COLO668 (cell line): ENCODE data around the gene LRRC4.
A peak's percentile ranks its signal among the peaks of the same experiment; 100 is the strongest.

Experiments
- DNase-seq: peaks from one replicate; lab custom pipeline; 2025; ENCODE audit not compliant: unreplicated experiment; lab: John Stamatoyannopoulos, UW

The LRRC4 gene

GRCh38 chr7:128032605-128033235, 1.5 kb upstream of the LRRC4 start:
- no peak for DNase-seq

- DNase-seq: peak; percentile 62
These were observed 816 bp upstream of the LRRC4 start for GRCh38 chr7:128031901-128032604.

- no peak for DNase-seq
These were observed 979 bp downstream of the LRRC4 start for GRCh38 chr7:128030263-128030653.

GRCh38 chr7:128029405-128029995, 1.7 kb downstream of the LRRC4 start:
- DNase-seq: no peak

DNA sequence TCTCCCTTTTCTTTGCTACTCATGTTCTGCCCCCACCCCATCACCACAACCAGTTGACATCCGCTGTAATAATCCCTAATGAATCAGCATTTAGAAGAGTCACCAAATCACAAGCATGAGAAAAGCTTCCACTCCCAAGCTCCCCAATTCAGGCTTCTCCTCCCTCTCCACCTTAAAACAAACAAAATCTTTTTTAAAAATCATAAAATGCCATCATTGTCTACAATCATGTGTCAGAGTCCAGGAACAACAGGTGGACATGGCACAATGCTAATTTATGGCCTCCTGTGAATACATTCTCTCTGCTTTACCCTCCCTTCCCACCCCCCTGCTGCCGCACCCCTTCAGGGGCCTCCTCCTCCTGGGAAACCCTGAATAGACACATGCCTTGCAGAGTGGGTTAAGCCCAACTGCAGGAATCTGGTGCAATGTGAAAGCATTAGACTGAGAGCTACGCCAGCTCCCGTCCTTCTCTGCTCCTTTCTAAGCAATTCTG, 3.7 kb downstream of the LRRC4 start:
- no peak for DNase-seq

- DNase-seq: no peak
These were observed 4.7 kb downstream of the LRRC4 start for GRCh38 chr7:128026551-128026950.

- no peak for DNase-seq
These were observed 5.4 kb downstream of the LRRC4 start for GRCh38 chr7:128025819-128026218.

DNA sequence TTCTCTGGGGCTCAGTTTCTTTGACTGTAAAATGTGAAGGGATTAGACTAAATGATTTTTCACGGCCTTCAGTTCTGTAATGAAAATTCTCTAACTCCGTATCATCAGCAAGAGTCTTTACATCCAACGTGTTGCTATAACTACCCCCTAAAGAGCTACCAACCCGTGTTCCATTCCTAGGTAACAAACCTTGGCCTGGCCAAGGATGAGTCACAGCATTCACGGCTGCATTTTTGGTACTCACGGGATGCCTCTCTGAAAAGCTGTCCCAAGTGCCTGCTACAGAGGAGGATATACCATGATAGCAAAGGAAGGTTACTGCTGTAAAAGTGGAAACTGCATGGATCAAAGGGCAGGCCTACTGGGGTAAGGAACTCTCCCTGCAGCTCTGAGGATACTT, 5.9 kb downstream of the LRRC4 start:
- DNase-seq: no peak

DNA sequence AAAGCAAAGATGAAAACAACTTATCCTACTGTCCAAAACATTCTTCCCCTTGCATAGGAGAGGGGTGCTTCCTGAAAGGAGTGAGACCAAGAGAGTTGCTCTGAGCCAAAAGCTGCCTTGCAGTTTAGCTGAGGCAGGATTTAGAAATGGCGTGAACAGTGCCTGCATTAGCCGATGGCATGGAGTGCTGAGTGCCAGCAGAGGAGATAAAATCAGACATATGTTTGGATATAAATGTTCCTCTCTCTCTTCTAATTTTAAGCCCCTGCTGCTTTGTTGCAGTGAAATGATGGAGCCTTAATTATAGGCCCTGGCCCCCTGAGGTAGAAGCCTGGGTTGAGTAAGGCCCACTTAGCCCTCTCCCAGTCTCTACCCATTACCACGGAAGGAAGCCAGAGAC, 7.1 kb downstream of the LRRC4 start:
- DNase-seq: no peak

- DNase-seq: no peak
These were observed 8.4 kb downstream of the LRRC4 start for GRCh38 chr7:128022631-128023532.

GRCh38 chr7:128021366-128021765, 9.9 kb downstream of the LRRC4 start:
- no peak for DNase-seq

DNA sequence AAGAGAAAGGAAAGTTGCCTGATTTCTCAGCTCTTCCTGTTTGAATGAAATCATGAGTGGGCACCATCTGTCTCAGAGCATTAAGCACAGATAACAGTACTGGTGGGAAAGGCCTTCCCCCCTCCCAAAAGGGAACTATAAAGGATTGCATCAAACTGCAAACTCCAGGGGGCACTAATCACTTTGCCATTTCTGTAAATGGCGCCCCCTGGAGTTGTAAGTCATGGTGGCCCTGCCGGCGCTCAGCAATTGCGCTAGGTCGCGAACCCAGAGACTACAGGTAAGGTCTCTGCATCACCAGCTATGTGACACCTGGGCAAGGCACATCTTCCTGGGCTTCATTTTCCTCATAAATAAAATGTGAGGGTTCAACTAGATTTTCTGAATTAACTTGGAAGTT, 11.1 kb downstream of the LRRC4 start:
- no peak for DNase-seq

DNA sequence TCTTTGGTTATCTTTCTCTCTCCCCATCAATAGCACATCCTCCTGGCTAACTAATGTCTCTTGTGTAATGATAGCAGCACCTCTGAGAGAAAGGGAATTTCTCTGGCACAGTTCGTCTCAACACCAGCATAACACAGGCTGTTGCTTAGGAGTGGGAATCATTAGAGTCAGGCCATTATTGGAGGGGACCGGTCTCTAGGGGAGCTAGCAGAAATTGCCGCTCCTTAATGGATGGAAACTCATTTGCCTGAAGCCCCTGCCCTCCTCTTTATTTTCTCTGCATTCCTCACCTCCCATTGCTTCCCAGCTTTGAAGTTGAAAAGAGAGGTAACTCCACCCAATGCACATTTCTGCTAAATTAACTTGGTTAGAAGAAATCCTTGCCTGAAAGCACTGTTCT, 11.9 kb downstream of the LRRC4 start:
- no peak for DNase-seq

DNA sequence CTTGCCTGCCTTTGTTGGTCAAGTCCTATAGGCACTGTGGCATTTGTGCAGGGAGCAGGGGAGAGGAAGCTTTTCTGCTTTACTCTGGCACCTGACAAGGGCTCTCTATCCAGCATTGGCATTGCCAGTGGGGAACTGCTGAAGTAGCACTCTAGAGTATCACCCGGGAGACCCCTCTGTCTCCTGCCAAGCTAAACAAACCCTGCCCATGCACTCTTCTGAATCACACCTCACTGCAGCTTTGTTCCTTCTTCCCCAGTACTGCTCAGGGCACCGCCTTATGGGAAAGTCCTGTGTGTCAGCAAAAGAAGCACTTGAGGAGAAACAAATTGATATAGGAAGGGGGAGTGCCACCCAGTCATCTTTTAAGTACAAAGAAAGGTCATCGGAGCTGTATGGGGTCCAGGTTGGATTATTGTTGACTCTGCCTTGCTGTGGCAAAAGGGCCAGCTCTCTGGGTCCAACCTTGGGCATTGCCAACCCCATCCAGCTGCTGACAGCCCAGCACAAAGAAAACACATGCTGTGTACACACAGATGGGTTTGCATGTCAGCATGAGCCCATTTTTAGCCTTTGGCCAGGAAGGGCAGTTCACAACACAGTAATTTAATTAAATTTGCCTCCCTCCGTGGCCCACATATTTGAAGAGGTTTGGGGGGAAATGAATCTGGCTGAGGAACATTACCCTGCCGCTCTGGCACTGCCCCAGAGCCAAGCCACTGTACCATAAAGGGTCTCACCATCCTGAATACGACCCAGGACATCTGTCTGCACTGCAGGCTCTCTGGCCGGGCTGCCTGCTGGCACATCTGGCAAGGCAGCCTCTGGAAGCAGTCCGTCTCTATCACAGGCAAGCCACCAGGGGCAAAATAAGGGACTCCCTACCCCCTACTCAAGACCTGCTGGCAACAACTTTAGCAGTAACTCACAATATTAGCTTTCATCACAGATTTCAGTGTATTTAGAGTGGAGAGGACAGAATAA, 13.1 kb downstream of the LRRC4 start:
- DNase-seq: peak; percentile 69

DNA sequence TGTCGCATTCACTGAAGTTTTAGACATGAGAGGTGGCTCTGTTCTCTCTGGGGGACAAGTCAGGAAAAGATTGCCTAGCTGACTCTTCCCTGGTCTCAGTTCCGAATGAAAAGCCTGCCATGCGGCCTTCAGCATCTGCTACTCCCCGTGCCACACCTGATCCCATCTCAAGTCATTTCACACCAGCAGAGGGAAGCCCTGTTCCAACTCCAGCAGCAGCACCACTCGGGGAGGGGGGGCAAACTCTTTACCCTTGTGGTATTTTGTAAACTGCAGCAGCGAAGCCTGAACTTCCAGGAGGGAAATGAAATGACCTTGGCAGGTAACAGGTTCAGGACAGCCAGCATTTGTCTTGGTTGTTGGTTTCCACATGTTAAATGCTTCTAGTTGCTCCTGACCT, 13.8 kb downstream of the LRRC4 start:
- peak; percentile 41 for DNase-seq

DNA sequence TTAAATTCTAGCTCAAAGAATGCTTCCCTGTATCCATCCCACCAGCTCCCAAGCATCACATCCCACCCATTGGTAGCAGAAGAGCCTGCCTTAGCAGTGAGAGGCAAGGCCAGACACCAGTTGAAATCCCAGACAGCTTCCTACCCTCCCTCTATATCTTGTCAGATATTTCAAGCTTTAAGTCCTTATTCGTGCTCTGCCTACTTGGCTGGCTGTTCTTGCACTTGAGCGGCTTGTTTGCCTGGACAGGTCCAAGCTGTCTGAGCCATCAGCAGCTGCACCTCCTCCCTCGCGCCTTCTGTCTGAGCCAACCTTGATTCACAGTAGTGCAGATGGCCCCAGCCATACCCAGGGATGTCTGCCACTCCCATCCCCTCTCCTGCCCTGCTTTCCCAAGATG, 16.4 kb downstream of the LRRC4 start:
- no peak for DNase-seq

DNA sequence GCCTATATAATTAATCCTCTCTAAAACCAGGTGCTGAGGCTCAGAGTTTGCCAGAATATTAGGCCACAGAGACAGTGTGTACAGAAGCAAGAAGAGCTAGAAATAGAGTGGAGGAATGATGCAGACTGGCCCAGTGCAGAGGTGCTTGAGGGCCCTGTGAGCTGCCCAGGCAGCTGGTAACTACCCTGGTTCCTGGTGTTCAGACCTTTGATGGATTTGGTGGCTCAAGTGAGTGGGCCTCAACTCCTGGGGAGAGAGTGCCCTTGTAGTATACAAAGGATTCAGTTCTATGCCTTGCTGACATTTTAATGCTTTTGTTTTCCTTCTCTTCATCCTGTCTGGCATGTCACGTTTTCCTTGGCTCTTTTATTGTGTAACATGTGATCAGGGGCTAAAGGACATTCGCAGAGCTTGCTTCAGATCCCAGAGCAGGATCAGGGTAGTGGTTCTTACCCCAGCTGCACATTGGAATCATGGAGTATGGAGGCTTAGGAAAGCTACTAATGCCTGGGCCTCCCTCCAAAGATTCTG, 20.0 kb downstream of the LRRC4 start:
- no peak for DNase-seq

DNA sequence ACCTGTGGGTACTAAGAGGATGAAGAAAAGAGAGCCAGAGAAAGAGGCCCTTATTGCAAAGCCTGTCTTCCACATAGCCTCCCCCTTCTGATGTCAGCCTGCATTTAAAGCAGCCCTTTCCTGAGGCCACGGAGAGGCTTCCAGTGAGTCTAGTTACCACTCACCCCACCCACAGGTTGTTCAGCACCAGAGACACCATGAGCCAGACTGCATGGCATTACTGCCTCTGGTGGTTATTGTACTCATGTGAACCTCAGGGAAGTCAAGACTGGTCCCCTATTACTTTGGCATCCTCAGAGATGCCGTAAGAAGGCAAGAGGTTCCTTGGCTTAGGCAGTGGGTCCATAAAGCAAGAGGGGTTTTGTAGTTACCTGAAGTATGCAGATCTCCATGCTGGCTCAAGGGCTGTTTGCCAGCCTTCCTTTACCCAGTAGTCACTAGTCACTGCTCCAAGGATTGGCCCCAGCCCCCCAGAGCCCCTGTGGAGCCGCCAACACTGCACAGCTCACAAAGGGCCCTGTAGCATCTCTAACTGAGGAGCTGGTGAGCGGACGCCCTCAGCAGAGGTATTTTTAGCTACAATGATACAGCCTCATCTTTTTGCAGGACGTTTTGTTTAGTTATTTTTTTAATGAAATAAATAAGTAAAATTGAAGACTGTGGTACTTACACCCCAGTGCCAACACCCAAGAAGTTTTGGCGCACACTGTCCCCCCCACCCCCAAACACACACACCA, 20.7 kb downstream of the LRRC4 start:
- DNase-seq: no peak

- DNase-seq: no peak
These were observed 22.5 kb downstream of the LRRC4 start for GRCh38 chr7:128008744-128009143.
